AG04449 (cell line): Measurements from ENCODE around the gene OTOP1.
"Not testable (repeated sequence)": the region's sequence is repeated elsewhere in the genome, so short reads cannot be mapped to it uniquely, and the experiment has no call there.

Experiments used
- CTCF ChIA-PET: fragments of 350-600 bp; formaldehyde crosslinking; extraction: SDS; loops from one replicate; lab custom pipeline; 2021; ENCODE audit warnings: antibody characterized with exemption; lab: Yijun Ruan, JAX
- POLR2A ChIA-PET: fragments of 400-600, 350-600 bp; formaldehyde crosslinking; extraction: SDS; loops from one replicate; lab custom pipeline; 2020; ENCODE audit warnings: antibody characterized with exemption, inconsistent platforms; lab: Yijun Ruan, JAX
- DNase-seq: peaks from one replicate; pipeline ENCODE4 v3.0.0-alpha.2; 2010; ENCODE audit warnings: low read depth, low spot score
- H3K4me3 ChIP-seq: 2 replicates; pipeline ENCODE4 v1.5.1; 2011; ENCODE audit warnings: low read depth, mild to moderate bottlenecking, control low read depth, low read length
- TF ChIP-seq, protein P1 (sequence below): IDR thresholded peaks from one replicate; pipeline ENCODE4 v1.5.1; 2011; ENCODE audit warnings: mild to moderate bottlenecking, moderate library complexity, low read length, control low read depth, inconsistent platforms; ENCODE audit not compliant: insufficient read depth; ENCODE audit errors: missing control alignments

OTOP1 gene

GRCh38 chr4:4225915-4226605, 669 bp downstream of the OTOP1 start:
- ChIA-PET CTCF (interaction anchor here (0.9 kb wide), 1 partner anchor 25 kb away, joined by 3 read pairs; no protein-coding TSS in a partner anchor), POLR2A (no interaction called here)
- TF ChIP-seq, protein P1, sequence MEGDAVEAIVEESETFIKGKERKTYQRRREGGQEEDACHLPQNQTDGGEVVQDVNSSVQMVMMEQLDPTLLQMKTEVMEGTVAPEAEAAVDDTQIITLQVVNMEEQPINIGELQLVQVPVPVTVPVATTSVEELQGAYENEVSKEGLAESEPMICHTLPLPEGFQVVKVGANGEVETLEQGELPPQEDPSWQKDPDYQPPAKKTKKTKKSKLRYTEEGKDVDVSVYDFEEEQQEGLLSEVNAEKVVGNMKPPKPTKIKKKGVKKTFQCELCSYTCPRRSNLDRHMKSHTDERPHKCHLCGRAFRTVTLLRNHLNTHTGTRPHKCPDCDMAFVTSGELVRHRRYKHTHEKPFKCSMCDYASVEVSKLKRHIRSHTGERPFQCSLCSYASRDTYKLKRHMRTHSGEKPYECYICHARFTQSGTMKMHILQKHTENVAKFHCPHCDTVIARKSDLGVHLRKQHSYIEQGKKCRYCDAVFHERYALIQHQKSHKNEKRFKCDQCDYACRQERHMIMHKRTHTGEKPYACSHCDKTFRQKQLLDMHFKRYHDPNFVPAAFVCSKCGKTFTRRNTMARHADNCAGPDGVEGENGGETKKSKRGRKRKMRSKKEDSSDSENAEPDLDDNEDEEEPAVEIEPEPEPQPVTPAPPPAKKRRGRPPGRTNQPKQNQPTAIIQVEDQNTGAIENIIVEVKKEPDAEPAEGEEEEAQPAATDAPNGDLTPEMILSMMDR = no peak
- no peak for DNase-seq
- no peak overlapping the region for H3K4me3 ChIP-seq

- H3K4me3 ChIP-seq = no peak overlapping the region
- POLR2A ChIA-PET = no interaction called here
- TF ChIP-seq, protein P1 = no peak
- DNase-seq = no peak
- CTCF ChIA-PET = no interaction called here
These were observed 9.6 kb downstream of the OTOP1 start for GRCh38 chr4:4217113-4217512.

GRCh38 chr4:4216648-4217047, 10.1 kb downstream of the OTOP1 start:
- H3K4me3 ChIP-seq = no peak overlapping the region
- DNase-seq = no peak
- TF ChIP-seq, protein P1 = no peak
- ChIA-PET CTCF (no interaction called here), POLR2A (no interaction called here)

DNA sequence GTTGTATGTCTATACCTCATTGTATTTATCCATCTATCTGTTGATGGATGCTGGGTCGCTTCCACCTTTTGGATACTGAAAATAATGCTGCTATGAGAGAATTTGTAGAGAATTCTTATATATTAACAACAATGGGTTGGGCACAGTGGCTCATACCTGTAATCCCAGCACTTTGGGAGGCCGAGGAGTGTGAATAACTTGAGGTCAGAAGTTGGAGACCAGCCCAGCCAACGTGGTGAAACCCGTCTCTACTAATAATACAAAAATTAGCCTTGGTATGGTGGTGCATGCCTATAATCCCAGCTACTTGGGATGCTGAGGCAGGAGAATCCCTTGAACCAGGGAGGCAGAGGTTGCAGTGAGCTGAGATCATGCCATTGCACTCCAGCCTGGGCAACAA, 13.1 kb downstream of the OTOP1 start:
- H3K4me3 ChIP-seq, DNase-seq, POLR2A ChIA-PET, CTCF ChIA-PET: not testable (repeated sequence)

DNA sequence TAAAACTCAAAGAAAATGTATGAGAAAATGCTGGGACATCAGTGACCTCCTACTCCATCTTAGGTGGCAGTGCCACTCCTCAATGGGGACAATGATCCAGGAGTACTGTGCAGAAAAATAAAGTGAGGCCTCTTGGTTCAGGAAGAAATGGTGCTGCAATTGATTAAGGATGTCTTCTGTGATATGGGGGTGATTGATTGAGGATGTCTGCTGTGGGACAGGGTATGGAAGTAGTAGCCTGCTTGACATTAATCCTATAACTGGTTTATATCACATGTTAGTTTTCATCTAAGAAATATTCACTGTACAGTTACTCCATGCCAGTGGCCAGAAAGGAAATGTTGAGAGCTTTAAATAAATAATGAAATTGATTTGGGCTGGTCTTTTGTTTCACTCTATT, 20.5 kb downstream of the OTOP1 start:
- ChIA-PET CTCF (no interaction called here), POLR2A (no interaction called here)
- TF ChIP-seq, protein P1 = no peak
- no peak for DNase-seq
- no peak overlapping the region for H3K4me3 ChIP-seq

GRCh38 chr4:4204401-4204745, 22.4 kb downstream of the OTOP1 start:
- TF ChIP-seq, protein P1 = no peak
- ChIA-PET POLR2A (no interaction called here), CTCF (no interaction called here)
- no peak for DNase-seq
- no peak overlapping the region for H3K4me3 ChIP-seq
